IPS DF 19.7 (cell line): ENCODE measurements around the gene AMZ2.
"Not testable (repeated sequence)": the region's sequence is repeated elsewhere in the genome, so short reads cannot be mapped to it uniquely, and the experiment has no call there.

Experiments used
- DNase-seq: peaks from one replicate; pipeline ENCODE4 v3.0.0-alpha.2; 2013; ENCODE audit warnings: low read depth, low spot score

The AMZ2 gene

GRCh38 chr17:68220186-68220585 is 27.7 kb upstream of the AMZ2 start:
- not testable (repeated sequence) for DNase-seq

GRCh38 chr17:68220786-68221185 is 27.1 kb upstream of the AMZ2 start:
- not testable (repeated sequence) for DNase-seq

GRCh38 chr17:68221786-68222185 is 26.1 kb upstream of the AMZ2 start:
- no peak for DNase-seq

DNA sequence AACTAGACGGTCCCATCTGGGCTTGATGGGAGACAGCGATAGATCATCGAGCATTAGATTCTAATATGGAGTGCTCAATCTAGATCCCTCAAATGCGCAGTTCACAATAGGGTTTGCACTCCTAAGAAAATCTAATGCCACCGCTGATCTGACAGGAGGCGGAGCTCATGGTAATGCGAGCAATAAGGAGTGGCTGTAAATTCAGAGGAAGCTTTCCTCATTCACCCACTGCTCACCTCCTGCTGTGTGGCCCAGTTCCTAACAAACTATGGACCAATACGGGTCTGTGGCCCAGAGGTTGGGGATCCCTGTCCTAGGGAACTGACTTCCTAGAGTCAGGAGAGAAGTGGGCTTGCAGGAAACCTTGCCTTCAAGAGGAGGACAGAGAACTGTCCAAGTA is 25.2 kb upstream of the AMZ2 start:
- no peak for DNase-seq

DNA sequence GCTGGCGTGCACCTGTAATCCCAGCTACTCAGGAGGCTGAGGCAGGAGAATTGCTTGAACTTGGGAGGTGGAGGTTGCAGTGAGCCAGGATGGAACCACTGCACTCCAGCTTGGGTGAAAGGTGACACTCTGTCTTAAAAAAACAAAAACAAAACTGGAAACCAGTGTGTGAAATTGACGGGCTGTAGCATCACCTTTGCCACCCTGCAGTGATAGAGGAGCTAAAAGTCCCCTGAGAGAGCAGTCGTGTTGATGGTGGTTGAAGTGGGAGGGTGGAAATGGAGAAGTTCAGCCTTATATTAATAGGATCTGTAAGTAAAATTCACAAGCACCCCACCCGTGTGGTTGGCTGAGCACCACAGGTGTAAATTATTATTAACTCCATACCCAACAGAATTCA is 22.8 kb upstream of the AMZ2 start:
- not testable (repeated sequence) for DNase-seq

DNA sequence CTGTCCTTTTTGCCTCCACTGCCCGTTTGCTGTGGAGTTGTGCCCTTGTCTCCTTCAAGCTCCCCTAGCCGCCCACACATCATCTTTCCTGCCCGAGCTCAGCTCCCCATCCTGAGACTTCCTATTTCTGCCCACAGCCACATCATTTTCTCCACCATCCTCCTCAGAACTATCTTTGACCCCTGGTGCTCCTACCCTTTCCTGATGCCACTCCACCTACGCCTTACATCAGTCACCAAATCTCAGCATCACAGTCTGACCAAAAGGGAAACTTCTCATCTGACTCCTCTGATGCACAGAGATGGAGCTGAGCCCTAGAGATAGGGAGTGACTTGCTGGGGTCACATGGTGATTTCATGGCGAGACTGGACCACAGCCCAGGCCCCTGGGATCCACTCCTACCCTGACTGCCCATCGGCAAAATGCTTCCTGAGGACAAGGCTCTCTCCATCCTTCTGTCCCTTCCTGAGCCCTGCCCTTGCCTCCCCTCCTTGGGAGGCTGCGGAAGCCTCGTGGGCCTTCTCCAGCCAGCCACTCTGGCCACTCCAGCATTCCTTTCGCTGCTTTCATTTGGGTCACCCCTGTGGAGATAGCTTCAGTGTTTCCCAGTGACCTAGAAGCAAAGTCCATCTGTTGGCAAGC is 19.7 kb upstream of the AMZ2 start:
- not testable (repeated sequence) for DNase-seq

DNA sequence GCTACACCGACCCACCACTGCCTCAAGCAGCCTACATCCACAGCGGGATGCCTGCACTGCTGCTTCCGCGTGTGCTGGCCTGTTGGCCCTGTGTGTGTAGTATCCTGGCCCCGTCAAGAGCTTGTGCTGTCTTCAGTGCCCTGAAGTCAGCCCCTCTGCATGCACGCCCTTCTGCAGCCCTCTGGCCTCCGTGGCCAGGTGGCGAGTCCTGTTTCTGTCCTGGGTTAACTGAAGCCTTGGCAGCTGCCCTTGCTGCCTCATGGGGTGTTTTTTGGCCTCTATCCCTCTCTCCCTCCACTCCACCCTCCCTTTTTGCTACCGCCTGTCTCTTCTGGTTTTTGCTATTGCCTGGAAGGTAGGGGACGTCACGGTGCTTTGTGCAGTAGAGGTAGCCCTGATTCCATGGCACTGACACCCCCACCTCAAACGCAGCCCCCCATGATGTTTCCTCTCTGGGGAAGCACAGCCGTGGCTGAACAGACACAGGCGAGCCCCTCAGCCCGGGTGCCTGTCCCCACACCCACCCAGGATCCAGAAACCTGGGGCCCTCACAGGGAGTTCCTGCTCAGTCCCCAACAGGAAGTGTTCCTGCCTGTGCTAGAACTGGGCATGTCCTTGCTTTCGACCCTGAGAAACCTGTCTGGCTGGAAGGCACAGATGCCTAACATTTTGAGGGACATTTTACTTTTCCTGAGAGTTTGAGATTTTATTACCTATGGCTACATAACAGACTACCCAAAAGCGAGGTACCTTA is 18.8 kb upstream of the AMZ2 start:
- no peak for DNase-seq

GRCh38 chr17:68229619-68230018 is 18.2 kb upstream of the AMZ2 start:
- DNase-seq = no peak

- DNase-seq = not testable (repeated sequence)
Measured at GRCh38 chr17:68231131-68231530, 16.7 kb upstream of the AMZ2 start.

DNA sequence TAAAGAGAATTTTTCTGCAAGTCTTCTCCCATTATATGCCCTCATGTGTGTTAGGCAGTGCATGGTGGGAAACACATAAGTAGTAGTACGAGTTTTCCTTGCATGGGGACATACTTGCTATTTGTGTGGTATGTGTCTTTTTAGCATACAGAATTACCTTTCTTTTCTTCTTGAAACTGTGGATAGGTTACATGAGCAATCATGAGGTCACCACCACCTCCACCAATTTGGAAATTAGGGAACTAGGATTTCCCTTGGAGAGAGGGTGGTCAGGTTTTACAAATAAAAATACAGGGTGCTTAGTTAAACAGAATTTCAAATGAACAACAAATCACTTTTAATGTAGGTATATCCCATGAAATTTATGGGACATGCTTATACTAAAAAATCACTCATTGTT is 16.3 kb upstream of the AMZ2 start:
- DNase-seq = no peak

DNA sequence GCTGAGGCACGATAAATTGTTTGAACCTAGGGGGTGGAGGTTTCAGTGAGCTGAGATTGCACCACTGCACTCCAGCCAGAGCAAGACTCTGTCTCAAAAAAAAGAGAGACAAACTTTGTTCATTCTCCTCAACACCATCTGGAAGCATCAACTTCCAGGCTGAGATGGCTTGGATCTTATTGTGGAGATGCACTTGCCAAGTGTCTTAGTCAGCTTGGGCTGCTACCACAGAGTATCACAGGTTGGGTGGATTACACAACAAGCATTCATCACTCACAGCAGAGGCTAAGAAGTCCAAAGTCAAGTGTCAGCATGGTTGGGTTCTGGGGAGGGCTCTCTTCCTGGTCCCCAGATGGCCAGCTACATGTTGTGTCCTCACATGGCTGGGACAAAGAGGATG is 15.1 kb upstream of the AMZ2 start:
- not testable (repeated sequence) for DNase-seq

DNA sequence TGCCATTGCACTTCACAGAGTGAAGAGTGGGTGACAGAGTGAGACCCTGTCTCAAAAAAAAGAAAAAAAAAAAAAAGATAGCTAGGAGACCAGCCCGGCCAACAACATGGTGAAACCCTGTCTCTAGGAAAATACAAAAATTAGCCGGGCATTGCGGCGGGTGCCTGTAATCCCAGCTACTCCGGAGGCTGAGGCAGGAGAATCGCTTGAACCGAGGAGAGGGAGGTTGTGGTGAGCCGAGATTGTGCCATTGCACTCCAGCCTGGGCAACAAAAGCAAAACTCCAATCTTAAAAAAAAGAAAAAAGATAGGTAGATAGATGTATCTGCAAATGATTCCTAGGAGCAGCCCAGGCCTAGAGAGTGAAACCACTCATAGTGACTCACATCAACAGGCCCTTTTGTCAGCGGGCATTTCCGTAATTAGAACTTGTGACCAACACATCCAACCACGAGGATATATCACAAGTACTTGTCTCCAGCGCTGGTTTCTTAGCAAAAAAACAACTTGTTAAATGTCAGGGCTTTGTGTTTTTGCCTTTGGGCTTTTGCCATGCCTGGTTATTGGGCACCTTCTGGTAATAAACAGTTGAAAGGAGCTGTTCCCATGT is 13.0 kb upstream of the AMZ2 start:
- not testable (repeated sequence) for DNase-seq

DNA sequence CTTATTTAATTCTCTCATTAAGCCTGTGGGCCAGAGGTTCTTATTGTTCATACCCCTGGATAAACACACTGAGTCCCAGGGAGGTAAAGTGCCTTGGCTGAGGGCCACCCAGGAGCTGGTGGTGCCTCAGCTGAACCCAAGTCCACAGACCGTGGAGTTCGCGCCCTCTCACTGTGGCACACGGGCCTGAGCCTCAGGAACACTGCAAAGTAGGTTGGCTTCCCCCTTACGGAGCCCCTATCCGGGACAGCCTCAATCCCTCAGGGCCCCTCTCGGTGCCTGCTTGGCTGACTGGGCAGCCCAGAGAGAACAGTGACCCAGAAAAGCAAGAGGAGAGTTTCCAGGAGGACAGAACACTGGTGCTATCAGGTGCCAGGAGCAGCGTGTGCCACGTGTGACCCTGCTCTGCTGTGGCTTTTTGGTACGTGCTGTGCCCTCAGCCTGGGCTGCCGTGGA is 12.5 kb upstream of the AMZ2 start:
- not testable (repeated sequence) for DNase-seq

GRCh38 chr17:68237369-68238163 is 10.3 kb upstream of the AMZ2 start:
- DNase-seq = not testable (repeated sequence)

DNA sequence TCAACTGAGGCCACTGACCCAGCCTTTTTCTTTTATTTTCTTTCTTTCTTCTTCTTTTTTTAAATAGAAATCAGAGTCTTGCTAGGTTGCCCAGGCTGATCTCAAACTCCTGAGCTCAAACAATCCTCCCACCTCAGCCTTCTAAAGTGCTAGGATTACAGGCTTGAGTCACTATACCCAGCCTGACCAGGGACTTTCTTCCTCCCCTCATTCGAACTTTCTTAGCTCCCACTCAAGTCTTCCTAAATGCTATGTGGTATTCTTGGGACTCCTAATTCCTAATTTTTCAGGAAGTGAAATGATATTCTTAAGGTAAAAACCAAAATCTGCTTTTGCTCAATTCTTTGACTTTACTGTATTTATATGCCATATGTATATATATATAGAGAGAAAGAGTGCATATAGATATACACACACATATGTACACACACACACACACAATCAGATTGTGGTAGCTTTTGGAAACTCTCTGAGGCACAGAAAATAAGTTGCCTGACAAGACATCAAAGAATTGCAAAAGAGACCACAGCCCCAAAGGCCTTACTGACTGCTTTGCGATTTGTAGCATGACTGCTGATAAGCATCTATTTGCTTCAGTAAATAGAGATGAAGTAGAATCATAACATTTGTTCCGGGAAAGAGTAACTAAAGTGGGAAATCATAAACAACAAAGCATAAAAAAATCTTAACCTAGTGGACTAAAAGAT is 9.5 kb upstream of the AMZ2 start:
- no peak for DNase-seq

DNA sequence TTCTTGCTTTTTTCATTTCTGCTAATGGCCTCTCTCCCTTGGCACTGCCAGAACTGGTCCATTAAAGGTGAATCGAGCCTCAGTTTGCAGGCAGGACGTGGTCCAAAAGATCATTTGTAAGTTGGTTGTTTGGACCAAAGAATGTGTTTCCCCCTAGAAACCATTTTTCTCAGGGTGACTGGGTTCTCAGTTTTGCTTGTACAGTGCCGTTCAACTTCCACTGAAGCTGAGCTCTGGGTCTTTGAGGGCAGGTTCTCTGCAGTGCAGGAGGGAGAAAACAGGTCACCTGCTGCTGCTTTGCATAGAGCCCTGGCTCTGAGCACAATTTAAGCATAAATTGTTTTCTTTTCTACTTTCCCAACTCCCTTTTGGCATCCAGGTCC is 9.0 kb upstream of the AMZ2 start:
- no peak for DNase-seq

- no peak for DNase-seq
Measured at GRCh38 chr17:68239632-68240366, 8.0 kb upstream of the AMZ2 start.

DNA sequence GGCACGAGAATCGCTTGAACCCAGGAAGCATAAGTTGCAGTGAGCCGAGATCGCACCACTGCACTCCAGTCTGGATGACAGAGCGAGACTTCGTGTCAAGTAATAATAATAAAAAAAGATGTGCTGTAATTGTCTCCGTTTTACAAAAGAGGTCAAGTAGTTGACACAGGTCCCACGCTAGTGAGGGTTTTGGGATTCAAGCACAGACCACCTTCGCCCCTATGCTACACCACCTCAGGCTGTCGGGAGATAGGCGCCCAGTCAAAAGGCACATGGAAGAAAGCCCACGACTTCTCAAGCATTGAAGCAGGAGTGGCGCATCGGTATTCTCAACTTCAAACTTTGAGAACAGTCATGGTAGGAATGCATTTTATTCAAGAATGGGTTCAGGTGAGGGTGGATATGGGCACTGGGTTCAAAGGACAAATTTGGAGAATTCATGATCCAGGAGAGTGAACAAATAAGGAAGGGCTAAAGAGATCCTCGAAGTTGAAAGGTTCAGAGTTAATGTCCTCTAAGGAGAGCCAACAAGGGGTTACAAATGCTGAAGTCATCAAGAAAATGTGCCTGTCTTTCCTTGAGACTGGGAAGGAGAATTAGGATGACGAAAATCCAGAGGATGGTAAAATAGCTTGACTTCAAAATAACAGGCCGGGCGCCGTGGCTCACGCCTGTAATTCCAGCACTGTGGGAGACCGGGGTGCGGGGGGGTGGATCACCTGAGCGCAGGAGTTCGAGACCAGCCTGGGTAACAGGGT is 1.4 kb upstream of the AMZ2 start:
- DNase-seq = no peak

DNA sequence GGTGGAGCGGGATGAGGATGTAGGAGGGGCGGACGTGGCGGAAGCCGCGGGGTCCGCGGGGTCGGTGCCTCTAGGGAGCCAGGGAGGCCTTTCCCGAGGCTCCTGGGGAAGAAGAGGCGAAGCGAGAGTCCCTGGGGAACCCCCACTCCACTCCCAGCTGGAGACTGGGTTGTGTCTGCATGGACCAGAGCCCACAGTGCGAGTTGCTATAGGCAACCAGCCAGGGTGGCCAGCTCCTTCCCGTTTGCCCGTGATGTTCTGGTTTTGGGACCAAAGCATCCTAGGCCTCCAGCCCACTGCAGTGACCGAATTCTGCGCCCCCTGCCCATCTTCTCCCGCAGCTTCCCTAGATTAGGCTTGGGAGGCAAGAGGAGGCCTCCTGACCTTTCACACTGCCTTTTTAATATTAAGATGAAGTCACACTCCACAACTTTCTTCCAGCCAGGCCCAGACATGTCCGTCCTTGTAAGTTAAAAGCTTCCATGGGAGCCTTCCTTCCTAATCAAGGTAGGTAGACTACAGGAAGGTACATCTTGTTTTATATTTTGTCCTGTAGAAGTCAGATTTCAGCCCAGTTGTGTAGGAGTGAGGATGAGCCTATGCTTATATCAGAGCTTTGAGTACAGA is 469 bp downstream of the AMZ2 start:
- no peak for DNase-seq
